Thoracic aorta (tissue), 2 donors: ENCODE results near the gene PCDH9. TPM values are rescaled to one million over a fixed set of nuclear protein-coding genes. Genes with fewer than 3 reads are reported as not detected.

ENCODE experiments used
- ATAC-seq: fragments of 150-250 bp; one replicate; pipeline ENCODE4 v1.8.0; 2017; ENCODE audit warnings: low read depth; ENCODE audit not compliant: insufficient number of reproducible peaks, low FRiP score
- DNase-seq: peaks from one replicate; pipeline ENCODE4 v3.0.0-alpha.2; 2020; ENCODE audit warnings: low spot score
- H3K27ac ChIP-seq, 2 donors: fragments of 200-600 bp; sonication (generic); 1 replicate in 1 of 2; 2 replicates in 1 of 2; pipeline ENCODE4 v1.5.1; 2016; ENCODE audit warnings: mild to moderate bottlenecking in 2 of 2, moderate library complexity in 2 of 2
- H3K27me3 ChIP-seq: fragments of 200-600 bp; sonication (generic); replicated peaks from 2 replicates; pipeline ENCODE4 v1.6.0; 2016; ENCODE audit warnings: mild to moderate bottlenecking; ENCODE audit not compliant: insufficient read depth
- H3K36me3 ChIP-seq: fragments of 200-600 bp; sonication (generic); one replicate; pipeline ENCODE4 v1.5.1; 2016
- H3K4me1 ChIP-seq, 2 donors: fragments of 200-600 bp; sonication (generic); 1 replicate in 1 of 2; 2 replicates in 1 of 2; pipeline versions ENCODE4 v1.5.1 to v1.6.0; 2016; ENCODE audit warnings: low read depth in 2 of 2, mild to moderate bottlenecking in 1 of 2; ENCODE audit not compliant: control insufficient read depth in 1 of 2
- H3K4me3 ChIP-seq: fragments of 200-600 bp; sonication (generic); 2 replicates; pipeline ENCODE4 v1.5.1; 2016; ENCODE audit warnings: mild to moderate bottlenecking
- H3K9me3 ChIP-seq: fragments of 200-600 bp; sonication (generic); 2 replicates; pipeline ENCODE4 v1.5.1; 2016
- total RNA-seq, 2 donors: library from RNA; depleted of rRNA; stranded (reverse); fragments of >200 nt; gene quantifications; one replicate each; pipeline versions ENCODE4 v1.1.0 to v1.2.3, GENCODE V29; 2016
- TF ChIP-seq, protein P1 (sequence below): fragments of 200-600 bp; sonication (generic); IDR thresholded peaks from one replicate; pipeline ENCODE4 v1.5.1; 2019; ENCODE audit warnings: antibody characterized with exemption

PCDH9 gene
- total RNA-seq, 2 donors from 2014 or later: 12.3 to 15.3 TPM

DNA sequence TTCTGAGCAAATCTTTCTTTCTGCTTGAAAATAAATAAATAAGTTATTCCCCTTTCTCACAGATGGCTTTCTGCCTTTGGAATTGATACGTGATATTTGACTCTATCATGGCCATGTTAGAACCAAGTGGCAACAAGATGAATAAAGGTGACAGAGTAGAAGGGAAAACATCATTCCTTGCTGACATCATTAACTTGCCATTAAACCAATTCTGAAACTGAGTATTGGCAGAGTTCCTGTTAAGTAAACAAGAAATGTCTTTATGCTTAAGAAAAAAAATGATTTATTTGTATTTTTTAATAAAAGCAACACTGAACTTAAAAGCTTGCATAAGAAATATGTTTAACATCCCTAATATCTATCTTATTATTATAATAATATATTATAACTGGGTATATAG lies 828.1 kb downstream of the PCDH9 start:
- H3K9me3 ChIP-seq: no peaks in the 10 kb centered on the region
- no peaks in the 10 kb centered on the region for H3K27me3 ChIP-seq
- H3K4me3 ChIP-seq: no peak overlapping the region
- H3K27ac ChIP-seq: no peak overlapping the region
- DNase-seq: no peak
- no peak for ATAC-seq
- no peaks in the 10 kb centered on the region for H3K36me3 ChIP-seq
- TF ChIP-seq, protein P1, sequence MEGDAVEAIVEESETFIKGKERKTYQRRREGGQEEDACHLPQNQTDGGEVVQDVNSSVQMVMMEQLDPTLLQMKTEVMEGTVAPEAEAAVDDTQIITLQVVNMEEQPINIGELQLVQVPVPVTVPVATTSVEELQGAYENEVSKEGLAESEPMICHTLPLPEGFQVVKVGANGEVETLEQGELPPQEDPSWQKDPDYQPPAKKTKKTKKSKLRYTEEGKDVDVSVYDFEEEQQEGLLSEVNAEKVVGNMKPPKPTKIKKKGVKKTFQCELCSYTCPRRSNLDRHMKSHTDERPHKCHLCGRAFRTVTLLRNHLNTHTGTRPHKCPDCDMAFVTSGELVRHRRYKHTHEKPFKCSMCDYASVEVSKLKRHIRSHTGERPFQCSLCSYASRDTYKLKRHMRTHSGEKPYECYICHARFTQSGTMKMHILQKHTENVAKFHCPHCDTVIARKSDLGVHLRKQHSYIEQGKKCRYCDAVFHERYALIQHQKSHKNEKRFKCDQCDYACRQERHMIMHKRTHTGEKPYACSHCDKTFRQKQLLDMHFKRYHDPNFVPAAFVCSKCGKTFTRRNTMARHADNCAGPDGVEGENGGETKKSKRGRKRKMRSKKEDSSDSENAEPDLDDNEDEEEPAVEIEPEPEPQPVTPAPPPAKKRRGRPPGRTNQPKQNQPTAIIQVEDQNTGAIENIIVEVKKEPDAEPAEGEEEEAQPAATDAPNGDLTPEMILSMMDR: no peak
- H3K4me1 ChIP-seq: no peaks in the 10 kb centered on the region

GRCh38 chr13:66400292-66400691 lies 829.8 kb downstream of the PCDH9 start:
- TF ChIP-seq, protein P1: no peak
- Histone ChIP-seq H3K4me1 (no peaks in the 10 kb centered on the region), H3K27ac (no peak overlapping the region), H3K36me3 (no peaks in the 10 kb centered on the region), H3K4me3 (no peak overlapping the region), H3K9me3 (no peaks in the 10 kb centered on the region), H3K27me3 (no peaks in the 10 kb centered on the region)
- ATAC-seq (no peak), DNase-seq (no peak)

DNA sequence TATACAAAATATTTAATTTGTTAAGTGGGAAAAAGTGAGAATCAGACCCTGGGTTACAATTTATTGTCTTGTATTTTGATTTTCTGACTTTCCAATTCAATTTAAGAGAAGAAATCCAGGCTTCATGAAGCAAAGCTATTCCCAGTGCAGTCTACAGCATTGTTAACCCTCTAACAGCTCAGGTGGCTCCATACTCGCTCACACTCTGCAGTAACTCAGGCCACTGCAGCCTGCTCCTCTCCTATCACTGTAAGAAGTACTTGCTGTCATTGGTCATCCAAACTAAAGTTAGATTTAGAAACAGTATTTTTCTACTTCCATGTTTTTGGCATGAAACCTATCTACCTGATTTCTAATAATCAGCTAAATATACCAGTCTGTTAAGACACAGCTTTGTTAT lies 830.3 kb downstream of the PCDH9 start:
- no peak for ATAC-seq
- Histone ChIP-seq H3K4me3 (no peak overlapping the region), H3K27ac (no peak overlapping the region), H3K4me1 (no peaks in the 10 kb centered on the region), H3K9me3 (no peaks in the 10 kb centered on the region), H3K27me3 (no peaks in the 10 kb centered on the region), H3K36me3 (no peaks in the 10 kb centered on the region)
- DNase-seq: no peak
- TF ChIP-seq, protein P1: no peak

DNA sequence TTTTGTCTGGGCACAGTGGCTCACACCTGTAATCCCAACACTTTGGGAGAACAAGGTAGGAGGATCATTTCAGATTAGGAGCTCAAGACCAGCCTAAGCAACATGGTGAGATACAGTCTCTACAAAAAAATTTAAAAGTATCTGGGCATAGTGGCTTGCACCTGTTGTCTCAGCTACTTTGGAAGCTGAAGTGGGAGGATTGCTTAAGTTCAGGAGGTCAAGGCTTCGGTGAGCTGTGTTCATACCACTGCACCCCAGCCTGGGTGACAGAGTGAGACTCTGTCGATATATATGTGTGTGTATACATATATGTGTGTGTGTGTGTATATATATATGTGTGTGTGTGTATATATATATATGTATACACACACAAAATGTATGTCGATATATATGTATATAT lies 833.0 kb downstream of the PCDH9 start:
- Histone ChIP-seq H3K27ac (no peak overlapping the region), H3K36me3 (no peaks in the 10 kb centered on the region), H3K4me3 (no peak overlapping the region), H3K9me3 (no peaks in the 10 kb centered on the region), H3K27me3 (no peaks in the 10 kb centered on the region), H3K4me1 (no peaks in the 10 kb centered on the region)
- TF ChIP-seq, protein P1: no peak
- ATAC-seq (no peak), DNase-seq (no peak)

- ATAC-seq (no peak), DNase-seq (no peak)
- H3K4me1 ChIP-seq: no peaks in the 10 kb centered on the region
- no peaks in the 10 kb centered on the region for H3K36me3 ChIP-seq
- no peak overlapping the region for H3K27ac ChIP-seq
- no peaks in the 10 kb centered on the region for H3K9me3 ChIP-seq
- TF ChIP-seq, protein P1: no peak
- no peaks in the 10 kb centered on the region for H3K27me3 ChIP-seq
- no peak overlapping the region for H3K4me3 ChIP-seq
Measured at GRCh38 chr13:66391322-66391721, 838.8 kb downstream of the PCDH9 start.
